Inferior parietal cortex (tissue), 1 donor: ENCODE data around the gene TBX18.

Experiments used
- DNase-seq: peaks from one replicate; pipeline ENCODE4 v3.0.0-alpha.2; 2016; ENCODE audit errors: extremely low spot score

The TBX18 gene

DNA sequence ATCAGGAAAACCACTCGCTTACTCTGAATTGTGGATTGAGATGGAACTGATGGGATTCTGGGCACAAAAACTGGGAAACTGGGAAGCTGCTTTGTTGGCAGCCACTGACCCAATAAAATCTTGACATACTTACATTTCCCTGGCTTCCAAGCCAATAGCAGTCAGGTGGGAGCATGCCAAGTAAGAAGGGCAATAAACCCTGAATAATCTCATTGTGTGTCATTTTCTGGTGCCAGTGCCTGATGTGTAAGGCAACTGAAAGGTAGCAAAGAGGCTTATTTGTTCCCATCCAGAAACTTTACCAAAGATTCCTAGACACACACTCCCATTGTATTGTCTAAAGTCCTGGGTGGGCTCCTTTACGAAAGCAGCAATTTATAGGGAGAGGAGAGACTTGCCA lies 93.2 kb downstream of the TBX18 start:
- DNase-seq, result no peak

DNA sequence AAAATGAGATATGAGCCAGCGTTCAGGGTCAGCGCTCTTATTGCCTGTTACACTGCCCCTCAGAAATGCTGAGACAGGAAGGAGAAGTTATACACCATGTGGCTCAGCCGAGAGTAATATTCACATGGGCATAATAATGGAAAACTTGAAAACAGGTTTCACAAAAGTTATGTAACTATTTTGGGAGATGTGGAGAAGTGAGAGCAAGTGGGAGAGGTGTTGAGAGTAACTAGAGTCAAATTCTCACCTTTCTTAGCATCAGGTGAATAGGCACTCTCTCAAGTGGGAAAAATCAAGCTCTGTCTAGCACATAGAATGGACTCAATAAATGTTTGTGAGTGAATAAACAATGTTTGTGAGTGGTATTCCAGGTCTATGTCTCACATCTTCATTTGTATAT lies 94.5 kb downstream of the TBX18 start:
- DNase-seq, result no peak

DNA sequence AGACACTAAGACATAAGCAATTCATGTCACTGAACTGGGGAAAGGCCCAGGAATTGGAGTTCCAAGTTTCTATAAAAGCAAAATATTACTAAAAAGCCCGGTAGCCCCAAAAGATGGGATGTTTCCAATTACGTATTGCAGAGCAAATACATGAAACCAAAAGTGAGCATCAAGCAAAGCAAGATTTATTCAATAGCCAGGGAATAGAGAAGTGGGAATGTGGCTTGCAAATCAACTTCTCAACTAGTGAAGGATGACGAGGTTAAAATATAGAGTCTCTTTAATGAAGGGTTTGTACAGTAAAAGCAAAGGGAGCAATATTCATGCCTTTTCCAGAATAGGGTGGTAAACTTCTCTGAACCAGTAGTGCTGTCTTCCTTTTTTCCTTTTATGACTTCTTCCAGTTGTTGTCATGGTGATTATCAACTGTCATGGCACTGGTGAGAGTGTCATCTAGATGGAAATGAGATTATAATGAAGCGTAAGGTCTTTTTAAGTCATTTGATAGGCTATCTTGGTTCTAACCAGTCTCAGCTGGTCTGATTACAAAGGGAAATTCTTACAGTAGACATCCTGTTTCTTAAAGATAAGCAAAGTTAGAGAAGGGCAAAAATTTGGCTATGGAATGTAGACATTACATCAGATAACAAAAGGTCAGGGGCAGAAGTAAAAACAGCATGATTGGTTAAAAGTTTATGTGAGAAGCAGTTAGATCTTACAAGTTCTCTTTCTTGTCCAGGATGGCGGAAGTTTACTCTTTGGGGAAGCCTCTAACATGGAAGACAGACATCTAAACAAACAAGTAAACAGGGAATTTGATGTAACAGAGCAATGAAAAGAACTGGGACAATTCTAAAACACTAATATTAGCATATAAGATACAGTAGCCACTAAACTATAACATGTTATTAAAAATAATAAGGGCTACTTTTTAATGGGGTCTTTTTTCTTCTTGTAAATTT lies 96.9 kb downstream of the TBX18 start:
- DNase-seq, result no peak

DNA sequence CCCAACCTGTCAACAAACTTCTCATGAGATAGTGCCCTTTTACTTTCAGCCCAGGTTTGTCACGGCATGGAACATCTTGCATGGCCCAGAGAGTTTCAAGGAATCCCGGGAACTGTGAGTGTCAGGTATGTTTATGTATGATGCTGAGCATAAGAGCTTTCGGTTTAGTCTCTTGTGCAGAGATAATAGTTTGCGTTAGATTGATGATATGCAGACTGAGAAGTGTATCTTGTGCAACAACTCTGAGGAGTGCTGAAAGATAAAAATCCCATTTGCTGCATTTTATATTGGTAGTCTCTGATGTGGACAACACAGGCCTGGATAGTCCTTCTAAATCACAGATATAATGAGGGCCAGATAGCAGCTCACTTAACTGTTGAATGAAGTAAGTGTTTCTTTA lies 99.0 kb downstream of the TBX18 start:
- DNase-seq, result no peak

DNA sequence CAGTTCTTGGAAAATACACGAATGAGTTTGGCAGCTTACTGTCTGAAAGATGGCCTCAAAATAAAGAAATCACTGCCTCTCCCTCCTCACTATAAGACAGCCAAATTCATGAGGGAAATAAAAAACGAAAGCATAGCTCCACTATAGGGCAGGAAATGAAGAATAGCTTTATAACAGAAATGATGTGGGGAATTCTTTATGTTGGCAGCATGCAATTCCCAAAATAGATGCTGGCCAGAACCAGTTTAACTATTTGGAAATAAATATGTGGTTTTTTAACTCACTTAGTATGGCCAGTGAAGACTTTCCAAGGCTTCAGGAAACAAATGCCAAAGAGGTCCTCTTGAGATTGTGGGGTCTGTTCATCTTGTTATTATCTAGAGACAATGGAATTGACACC lies 100.5 kb downstream of the TBX18 start:
- DNase-seq, result no peak

DNA sequence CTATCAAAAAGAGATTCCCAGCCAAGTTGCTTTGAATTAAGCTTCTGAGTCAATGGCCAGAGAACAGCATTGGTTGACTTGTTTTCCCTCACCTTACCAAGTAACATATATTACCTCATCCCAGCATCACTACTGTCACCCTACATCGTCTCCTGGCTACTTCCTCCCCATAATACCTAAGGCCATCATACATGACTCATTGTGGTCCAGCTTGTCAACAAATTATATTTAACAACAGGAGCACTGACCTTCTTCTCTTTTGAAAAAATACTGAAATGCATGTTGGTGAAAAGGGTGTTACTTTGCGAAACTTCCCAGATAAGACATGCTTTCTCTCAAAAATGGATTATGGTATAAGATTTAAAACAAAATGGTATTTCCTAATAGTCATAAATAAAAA lies 106.9 kb downstream of the TBX18 start:
- DNase-seq, result no peak

DNA sequence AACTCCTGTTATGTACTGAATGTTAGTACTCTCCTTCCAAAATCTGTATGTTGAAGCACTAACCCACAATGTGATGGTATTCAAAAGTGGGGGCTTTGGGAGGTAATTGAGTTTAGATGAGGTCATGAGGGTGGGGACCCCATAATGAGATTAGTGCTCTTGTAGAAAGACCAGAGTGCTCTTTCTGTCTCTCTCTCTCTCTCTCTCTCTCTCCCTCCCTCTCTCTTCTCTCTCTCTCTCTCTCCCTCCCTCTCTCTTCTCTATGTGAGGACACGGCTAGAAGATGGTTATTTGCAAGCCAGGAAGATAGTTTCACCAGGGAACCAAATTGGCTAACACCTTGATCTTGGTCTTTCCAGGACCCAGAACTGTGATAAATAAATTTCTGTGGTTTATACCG lies 107.4 kb downstream of the TBX18 start:
- DNase-seq, result no peak

DNA sequence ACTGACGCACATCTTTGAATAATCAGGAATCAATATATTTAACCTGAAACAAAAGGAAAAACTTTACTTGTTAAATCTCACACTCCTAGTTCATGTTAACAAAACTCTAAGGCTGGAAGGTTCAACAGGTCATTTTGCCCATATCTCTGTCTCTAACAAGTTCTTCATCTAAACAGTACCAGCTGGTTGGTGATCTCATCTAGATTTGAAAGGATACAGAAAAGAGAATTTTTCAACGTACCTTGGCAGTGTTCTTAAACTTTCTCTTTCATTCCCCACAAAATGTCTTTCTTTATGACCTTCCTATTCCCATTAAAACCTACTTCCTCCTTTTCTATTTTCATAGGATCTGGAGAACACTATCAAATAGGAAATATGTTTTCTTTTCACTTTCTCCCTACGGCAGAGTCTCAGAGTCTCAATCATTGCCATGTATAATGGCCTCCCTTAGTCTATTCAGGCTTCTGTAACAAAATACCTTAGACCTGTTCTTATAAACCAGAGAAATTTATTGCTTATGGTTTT lies 111.3 kb downstream of the TBX18 start:
- DNase-seq, result no peak

DNA sequence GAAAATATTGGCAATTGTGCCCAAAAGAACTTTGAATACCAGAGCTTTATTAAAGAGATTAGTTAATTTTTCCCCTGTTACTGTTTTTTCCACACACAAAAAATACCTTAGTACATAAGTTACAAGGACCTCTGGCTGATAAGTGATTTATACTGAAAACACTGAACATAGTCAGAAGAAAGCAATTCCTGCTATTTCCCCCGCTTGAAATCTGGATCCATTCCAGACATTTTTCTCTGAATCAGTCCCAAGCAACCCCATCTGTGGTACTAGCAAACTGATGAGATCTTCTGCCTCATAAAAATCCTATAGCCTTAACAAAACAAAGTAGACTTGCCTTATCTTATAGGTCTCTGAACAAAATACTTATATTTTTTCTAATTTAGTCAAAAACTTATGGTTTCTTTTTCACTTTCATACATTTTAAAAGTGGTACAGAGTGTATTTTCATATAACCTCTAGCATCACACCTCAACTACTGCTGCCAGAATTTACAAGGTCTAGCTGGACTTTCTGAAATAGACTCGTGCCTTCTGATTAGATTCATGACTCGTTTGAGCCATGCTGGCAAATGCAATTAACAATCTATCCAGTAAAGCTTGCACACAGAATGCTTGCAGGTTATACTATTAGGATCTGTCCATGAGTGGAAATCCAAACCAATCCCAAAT lies 111.9 kb downstream of the TBX18 start:
- DNase-seq, result no peak

DNA sequence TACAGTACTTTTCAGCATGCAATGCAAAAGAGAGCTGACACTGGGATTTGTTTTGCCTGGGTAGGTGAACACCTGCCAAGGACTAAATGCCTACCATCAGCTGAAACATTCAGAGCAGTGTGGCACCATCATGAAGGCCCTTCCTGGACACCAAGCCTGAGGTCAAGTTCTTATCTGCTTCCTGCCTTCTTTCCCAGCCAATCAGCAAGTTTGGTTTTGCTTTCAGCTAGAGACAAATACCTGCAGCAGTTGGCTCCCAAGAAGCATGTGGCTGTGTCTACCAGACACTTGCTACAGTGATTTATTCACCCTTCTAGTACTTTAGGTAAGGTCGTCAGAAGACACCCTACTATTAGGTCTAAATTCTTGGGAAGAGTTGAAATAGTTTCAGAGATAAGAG lies 112.8 kb downstream of the TBX18 start:
- DNase-seq, result no peak

DNA sequence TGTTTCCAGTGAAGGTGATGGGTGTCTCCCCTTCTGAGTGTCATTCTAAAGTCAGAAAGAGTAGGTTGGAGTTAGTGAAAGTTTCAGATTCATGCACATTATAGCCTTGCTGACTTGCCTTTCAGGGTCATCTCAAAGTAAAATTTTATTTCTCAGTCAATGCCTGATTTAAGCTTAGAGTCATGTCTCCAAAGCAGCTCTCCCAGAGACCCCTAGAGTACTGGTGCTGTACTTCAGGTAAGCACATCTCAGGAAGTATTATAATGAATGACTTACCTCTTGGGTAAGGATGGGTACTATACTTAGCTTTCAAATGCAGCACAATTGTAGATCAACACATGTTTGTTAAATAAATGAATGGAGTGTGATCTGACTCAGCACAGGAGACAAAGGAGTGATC lies 116.0 kb downstream of the TBX18 start:
- no peak for DNase-seq

DNA sequence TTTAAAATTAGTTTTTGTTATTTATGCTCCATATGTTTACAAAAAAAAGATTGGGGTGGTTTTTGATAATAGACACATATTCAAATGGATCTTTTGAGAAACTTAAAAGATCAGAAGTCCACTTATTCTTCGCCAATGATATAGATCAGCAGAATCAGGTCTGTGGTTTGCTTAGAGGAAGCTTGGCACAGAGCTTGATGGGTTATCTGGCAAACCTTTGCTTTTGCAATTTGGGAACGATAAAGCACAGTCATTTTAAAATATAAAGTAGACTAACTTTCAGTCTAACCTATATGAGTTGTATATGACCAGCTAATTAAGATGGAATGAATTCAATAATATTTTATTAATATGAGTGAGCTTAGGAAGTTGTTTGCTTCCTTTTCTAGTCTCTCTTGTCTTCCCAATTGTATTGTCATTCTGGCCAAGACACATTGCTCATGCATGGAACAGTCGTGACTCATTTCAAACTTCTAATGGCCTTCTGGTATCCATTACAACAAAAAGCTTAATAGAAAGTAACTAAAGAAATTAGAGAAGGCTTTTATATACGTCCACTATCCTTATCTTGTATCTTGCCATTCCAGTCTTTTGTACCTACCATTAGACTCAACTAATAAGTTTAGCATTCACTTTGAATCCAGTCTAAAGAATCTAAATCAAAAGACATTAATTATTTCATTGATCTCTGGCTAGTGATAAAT lies 118.7 kb downstream of the TBX18 start:
- no peak for DNase-seq

DNA sequence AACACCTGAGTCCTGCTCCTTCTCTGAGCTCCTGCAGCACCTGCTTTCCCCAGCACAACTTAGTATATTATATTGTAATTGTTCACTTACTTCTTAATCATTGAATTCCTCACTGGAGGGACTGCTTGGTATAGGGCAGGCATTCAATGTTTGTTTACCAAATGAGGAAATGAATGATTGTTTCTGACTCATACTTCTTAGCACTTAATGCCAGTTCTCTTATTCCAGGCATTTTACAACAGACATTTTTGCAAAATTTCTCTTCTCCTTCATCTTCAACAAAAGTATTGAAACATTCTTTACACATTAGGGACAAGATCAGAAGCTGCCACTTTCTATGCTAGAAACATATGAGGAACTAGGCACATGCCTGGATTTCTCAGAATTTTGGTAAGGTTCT lies 119.4 kb downstream of the TBX18 start:
- DNase-seq, result no peak

DNA sequence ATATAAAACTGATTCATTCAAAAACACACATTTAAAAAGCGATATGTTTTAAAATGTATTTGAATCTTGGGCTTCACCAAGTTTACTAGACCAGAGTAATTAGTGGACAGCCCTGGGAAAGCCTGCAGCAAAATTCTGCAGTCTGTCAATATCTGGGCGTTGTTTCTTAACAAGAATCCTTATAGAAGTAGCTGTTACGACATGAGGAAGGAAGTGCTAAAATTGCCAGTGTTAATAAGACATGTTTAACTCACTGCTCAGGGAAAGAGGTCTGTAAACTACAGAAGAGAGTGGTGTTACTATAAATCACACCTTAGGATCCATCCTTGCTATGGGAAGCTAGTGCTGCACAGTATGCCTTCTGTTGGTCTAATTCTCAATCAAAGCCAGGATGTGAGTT lies 120.6 kb downstream of the TBX18 start:
- DNase-seq, result no peak

DNA sequence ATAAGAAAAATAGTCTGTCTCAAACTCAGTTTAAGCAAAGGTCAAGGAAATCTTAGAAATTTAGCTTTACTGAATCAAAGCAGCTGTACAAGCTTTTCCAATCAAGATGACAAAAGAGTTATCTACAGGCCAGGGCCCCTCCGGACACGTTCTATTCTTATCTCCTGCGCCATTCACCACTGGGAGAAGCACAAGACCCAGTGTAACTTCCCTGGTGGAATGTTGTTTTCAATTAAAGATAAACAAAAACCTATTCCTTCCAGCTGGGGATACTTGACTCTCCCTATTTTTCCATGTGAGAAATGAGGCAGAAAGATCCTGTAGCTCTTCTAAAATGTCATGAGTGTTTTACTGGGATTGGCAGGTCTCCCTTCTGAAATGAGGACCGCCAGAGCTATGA lies 123.3 kb downstream of the TBX18 start:
- DNase-seq, result no peak

DNA sequence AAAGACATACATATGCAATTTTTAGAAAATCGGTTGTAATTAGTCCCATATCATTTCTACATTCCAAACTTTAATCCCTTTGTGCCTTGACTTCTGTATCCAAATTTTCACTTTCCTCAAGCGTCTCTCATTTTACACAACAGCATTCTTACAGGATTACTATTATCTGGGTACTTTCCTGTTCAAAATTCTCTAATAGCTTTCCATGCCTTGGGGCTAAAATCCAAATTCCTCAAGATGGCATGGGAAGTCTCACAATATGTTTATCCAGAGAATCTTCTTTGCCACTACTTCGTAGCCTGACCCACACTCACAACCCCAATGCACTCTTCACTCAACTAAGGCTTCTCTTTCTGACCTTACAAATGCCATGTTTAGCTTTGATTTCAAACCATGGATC lies 125.0 kb downstream of the TBX18 start:
- DNase-seq, result no peak

DNA sequence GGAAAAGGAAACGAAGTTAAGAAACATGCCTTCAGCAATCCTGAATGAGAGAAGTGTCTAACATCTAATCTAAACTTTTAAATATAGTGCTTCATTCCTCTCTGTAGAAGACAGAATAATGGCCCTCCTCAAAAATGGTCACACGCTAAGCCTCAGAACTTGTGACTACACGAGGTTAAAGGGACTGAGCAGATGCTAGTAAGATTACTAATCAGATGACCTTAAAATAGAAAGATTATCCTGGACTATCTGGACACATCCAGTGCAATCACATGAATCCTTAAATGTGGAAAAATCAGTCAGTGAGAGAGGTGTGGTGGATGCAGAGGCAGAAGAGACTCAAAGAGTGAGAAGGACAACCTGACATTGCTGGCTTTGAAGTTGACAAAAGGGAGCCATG lies 126.1 kb downstream of the TBX18 start:
- DNase-seq, result no peak
